ENCODE data around the gene PRR5L. TPM values are rescaled to one million over a fixed set of nuclear protein-coding genes. Genes with fewer than 3 reads are reported as not detected.
A peak's percentile ranks its signal among the peaks of the same experiment; 100 is the strongest.

Gene PRR5L
- total and polyA plus RNA-seq, 12 donors: 1.7 to 10.2 (median 7.3) TPM

DNA sequence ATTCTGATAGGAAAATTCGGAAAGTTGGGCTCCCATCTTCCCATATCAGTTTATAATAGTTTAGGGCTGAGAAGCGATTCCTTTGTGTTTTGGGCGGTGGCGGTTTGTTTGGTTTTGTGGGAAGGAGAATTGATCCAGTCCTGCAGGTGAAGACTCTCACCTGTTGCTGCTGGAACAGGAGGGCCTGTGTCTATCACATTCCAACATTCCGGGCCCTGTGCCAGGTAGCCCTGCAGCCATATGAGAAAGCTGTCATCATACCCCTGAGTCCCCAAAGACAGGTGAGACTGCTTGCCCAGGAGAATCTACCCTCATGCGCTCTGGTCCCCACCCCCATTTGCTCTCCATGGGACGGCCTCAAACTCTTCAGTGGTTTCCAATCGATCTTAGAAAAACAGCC lies 151.9 kb downstream of the PRR5L start:
- TF ChIP-seq POLR2A (IDR thresholded peaks at IDR 0.05): no peak
- TF ChIP-seq, protein P1, sequence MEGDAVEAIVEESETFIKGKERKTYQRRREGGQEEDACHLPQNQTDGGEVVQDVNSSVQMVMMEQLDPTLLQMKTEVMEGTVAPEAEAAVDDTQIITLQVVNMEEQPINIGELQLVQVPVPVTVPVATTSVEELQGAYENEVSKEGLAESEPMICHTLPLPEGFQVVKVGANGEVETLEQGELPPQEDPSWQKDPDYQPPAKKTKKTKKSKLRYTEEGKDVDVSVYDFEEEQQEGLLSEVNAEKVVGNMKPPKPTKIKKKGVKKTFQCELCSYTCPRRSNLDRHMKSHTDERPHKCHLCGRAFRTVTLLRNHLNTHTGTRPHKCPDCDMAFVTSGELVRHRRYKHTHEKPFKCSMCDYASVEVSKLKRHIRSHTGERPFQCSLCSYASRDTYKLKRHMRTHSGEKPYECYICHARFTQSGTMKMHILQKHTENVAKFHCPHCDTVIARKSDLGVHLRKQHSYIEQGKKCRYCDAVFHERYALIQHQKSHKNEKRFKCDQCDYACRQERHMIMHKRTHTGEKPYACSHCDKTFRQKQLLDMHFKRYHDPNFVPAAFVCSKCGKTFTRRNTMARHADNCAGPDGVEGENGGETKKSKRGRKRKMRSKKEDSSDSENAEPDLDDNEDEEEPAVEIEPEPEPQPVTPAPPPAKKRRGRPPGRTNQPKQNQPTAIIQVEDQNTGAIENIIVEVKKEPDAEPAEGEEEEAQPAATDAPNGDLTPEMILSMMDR (IDR thresholded peaks at IDR 0.05): no peak
- H3K36me3 ChIP-seq (replicated peaks in 1 of 2): no peaks in the 10 kb centered on the region
- WGBS, 4 donors: 82 to 88% (median 85%) methylated on average over 8 of the region's 8 CpGs
- intact Hi-C loops (cut with DNase I): no loop called here
- H3K27ac ChIP-seq: no peak overlapping the region
- no peaks in the 10 kb centered on the region for H3K27me3 ChIP-seq
- DNase-seq: peak in 1 of 7 donors; percentile 48
- no peak overlapping the region for H3K4me3 ChIP-seq
- peaks cover 7 to 10% of the 10 kb centered on the region in 2 donors for H3K4me1 ChIP-seq (replicated peaks in 1 of 2)
- no peaks in the 10 kb centered on the region for H3K9me3 ChIP-seq (replicated peaks in 1 of 3)

- H3K27ac ChIP-seq: no peak overlapping the region
- H3K27me3 ChIP-seq: no peaks in the 10 kb centered on the region
- no peaks in the 10 kb centered on the region for H3K9me3 ChIP-seq (replicated peaks in 1 of 3)
- H3K4me3 ChIP-seq: peak overlapping the region in 1 of 4 donors; percentile 38
- TF ChIP-seq, protein P1 (IDR thresholded peaks at IDR 0.05): no peak
- peak in 1 of 7 donors; percentile 21 for DNase-seq
- WGBS, 4 donors: 68 to 82% (median 80%) methylated on average over 5 of the region's 5 CpGs
- H3K36me3 ChIP-seq (replicated peaks in 1 of 2): no peaks in the 10 kb centered on the region
- peaks cover 7 to 10% of the 10 kb centered on the region in 2 donors for H3K4me1 ChIP-seq (replicated peaks in 1 of 2)
- intact Hi-C loops (cut with DNase I): no loop called here
These were observed 153.5 kb downstream of the PRR5L start for GRCh38 chr11:36449561-36450096.

DNA sequence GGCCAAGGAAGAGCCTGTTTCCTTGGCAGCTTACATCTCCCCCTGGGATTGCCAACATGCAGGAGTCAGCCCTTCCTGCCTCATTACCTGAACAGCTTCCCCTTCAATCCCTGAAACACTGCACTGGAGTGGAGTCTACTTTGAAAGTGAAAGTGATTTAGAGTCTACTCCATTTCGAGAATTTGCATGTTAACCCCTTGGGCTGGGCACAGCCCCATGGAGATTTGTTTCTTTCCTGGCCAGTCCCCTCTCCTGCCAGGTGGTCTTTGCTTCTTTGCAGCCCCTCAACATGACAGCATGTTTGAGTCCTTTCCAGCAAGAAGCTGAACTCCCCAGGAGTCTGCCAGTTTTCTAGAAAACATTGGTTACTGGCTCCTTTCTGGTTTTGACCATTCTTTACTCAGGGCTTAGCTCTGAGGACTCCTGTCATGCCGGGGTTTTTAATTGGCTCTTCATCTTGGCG lies 154.1 kb downstream of the PRR5L start:
- intact Hi-C loops (cut with DNase I): no loop called here
- no peak for TF ChIP-seq POLR2A (IDR thresholded peaks at IDR 0.05)
- TF ChIP-seq, protein P1 (IDR thresholded peaks at IDR 0.05): no peak
- no peaks in the 10 kb centered on the region for H3K9me3 ChIP-seq (replicated peaks in 1 of 3)
- 37 to 45% (median 43%) methylated on average over 3 of the region's 3 CpGs for WGBS, 4 donors
- peak overlapping the region in 1 of 4 donors; percentile 38 for H3K4me3 ChIP-seq
- peak in 1 of 7 donors; percentile 43 for DNase-seq
- H3K27me3 ChIP-seq: no peaks in the 10 kb centered on the region
- H3K4me1 ChIP-seq (replicated peaks in 1 of 2): peaks cover 7 to 10% of the 10 kb centered on the region in 2 donors
- no peak overlapping the region for H3K27ac ChIP-seq
- H3K36me3 ChIP-seq (replicated peaks in 1 of 2): no peaks in the 10 kb centered on the region

GRCh38 chr11:36451045-36451444 lies 155.0 kb downstream of the PRR5L start:
- no peak for DNase-seq
- Histone ChIP-seq H3K4me3 (no peak overlapping the region), H3K27me3 (no peaks in the 10 kb centered on the region), H3K27ac (no peak overlapping the region), H3K9me3 (replicated peaks in 1 of 3) (no peaks in the 10 kb centered on the region), H3K36me3 (replicated peaks in 1 of 2) (no peaks in the 10 kb centered on the region), H3K4me1 (replicated peaks in 1 of 2) (peaks cover 9 to 17% of the 10 kb centered on the region in 2 donors)
- intact Hi-C loops (cut with DNase I): no loop called here
- TF ChIP-seq, protein P1 (IDR thresholded peaks at IDR 0.05): no peak
- TF ChIP-seq POLR2A (IDR thresholded peaks at IDR 0.05): no peak
- 96 to 100% (median 98%) methylated on average over 3 to 6 of the region's 6 CpGs for WGBS, 4 donors
